Measurements from ENCODE around the gene KRTAP3-1.

KRTAP3-1 gene

GRCh38 chr17:40974366-40974765 lies 34.6 kb downstream of the KRTAP3-1 start:
- DNase-seq: no peak

GRCh38 chr17:40967582-40967981 lies 41.3 kb downstream of the KRTAP3-1 start:
- no peak for DNase-seq

- no peak for DNase-seq
These were observed 42.1 kb downstream of the KRTAP3-1 start, which contains the start of gene KRT39 for GRCh38 chr17:40966848-40967247. Gene KRT39 (minus strand): TSS chr17:40966948. CDS start chr17:40966856, 92 bp downstream.

- no peak for DNase-seq
These were observed 45.1 kb downstream of the KRTAP3-1 start for GRCh38 chr17:40963838-40964237.

- DNase-seq: no peak
These were observed 46.8 kb downstream of the KRTAP3-1 start for GRCh38 chr17:40962059-40962561.

- no peak for DNase-seq
These were observed 47.3 kb downstream of the KRTAP3-1 start for GRCh38 chr17:40961591-40961990.

- no peak for DNase-seq
These were observed 48.8 kb downstream of the KRTAP3-1 start for GRCh38 chr17:40960144-40960543.

Data from right hindlimb (tissue), 1 donor.